NT2/D1 (cell line): ENCODE results near the gene SPATA13.

Experiments
- DNase-seq: peaks from one replicate; pipeline ENCODE4 v3.0.0-alpha.2; 2011; ENCODE audit warnings: low read depth, low spot score
- H3K27me3 ChIP-seq: 2 replicates; pipeline ENCODE4 v1.6.0; 2011; ENCODE audit warnings: mild to moderate bottlenecking; ENCODE audit not compliant: insufficient read length, insufficient read depth
- H3K36me3 ChIP-seq: 2 replicates; pipeline ENCODE4 v1.6.1; 2011; ENCODE audit warnings: mild to moderate bottlenecking, low read length, mixed read lengths; ENCODE audit not compliant: insufficient read depth, insufficient read length
- H3K4me1 ChIP-seq: 2 replicates; pipeline ENCODE4 v1.5.1; 2011; ENCODE audit not compliant: insufficient read depth, insufficient read length
- H3K4me3 ChIP-seq: 2 replicates; pipeline ENCODE4 v1.5.1; 2011; ENCODE audit warnings: low read depth; ENCODE audit not compliant: insufficient read length
- H3K9ac ChIP-seq: 2 replicates; pipeline ENCODE4 v1.6.0; 2011; ENCODE audit warnings: low read depth; ENCODE audit not compliant: insufficient read length
- H3K9me3 ChIP-seq: 2 replicates; pipeline ENCODE4 v1.5.1; 2011; ENCODE audit warnings: mild to moderate bottlenecking, low read length; ENCODE audit not compliant: insufficient read depth
- SUZ12 ChIP-seq: IDR thresholded peaks from 2 replicates; pipeline ENCODE4 v1.6.1; 2011; ENCODE audit not compliant: insufficient read length, insufficient read depth; ENCODE audit errors: extremely low read depth
- YY1 ChIP-seq: IDR thresholded peaks from 2 replicates; pipeline ENCODE4 v1.6.1; 2011; ENCODE audit not compliant: insufficient read length, insufficient read depth
- ZNF274 ChIP-seq: IDR thresholded peaks from 2 replicates; pipeline ENCODE4 v1.6.1; 2011; ENCODE audit warnings: mild to moderate bottlenecking, low read depth, low read length

The SPATA13 gene

GRCh38 chr13:24131749-24132148 lies 28.8 kb upstream of the SPATA13 start:
- H3K27me3 ChIP-seq = no peaks in the 10 kb centered on the region
- H3K9me3 ChIP-seq = peaks cover 16% of the 10 kb centered on the region
- H3K4me3 ChIP-seq = no peak overlapping the region
- H3K4me1 ChIP-seq = peaks cover 3% of the 10 kb centered on the region
- H3K9ac ChIP-seq = no peak overlapping the region
- H3K36me3 ChIP-seq = no peaks in the 10 kb centered on the region
- no peak for DNase-seq
- TF ChIP-seq YY1 = no peak
- no peak for TF ChIP-seq ZNF274

- peaks cover 16% of the 10 kb centered on the region for H3K9me3 ChIP-seq
- H3K9ac ChIP-seq = no peak overlapping the region
- H3K4me1 ChIP-seq = no peaks in the 10 kb centered on the region
- TF ChIP-seq YY1 = no peak
- H3K4me3 ChIP-seq = no peak overlapping the region
- H3K27me3 ChIP-seq = no peaks in the 10 kb centered on the region
- no peaks in the 10 kb centered on the region for H3K36me3 ChIP-seq
- DNase-seq = no peak
Observed at GRCh38 chr13:24133021-24133795, 27.3 kb upstream of the SPATA13 start.

- Histone ChIP-seq H3K9ac (no peak overlapping the region), H3K36me3 (no peaks in the 10 kb centered on the region), H3K27me3 (no peaks in the 10 kb centered on the region), H3K9me3 (peaks cover 16% of the 10 kb centered on the region), H3K4me1 (no peaks in the 10 kb centered on the region), H3K4me3 (no peak overlapping the region)
- TF ChIP-seq YY1 (no peak), ZNF274 (no peak), SUZ12 (no peak)
- no peak for DNase-seq
Observed at GRCh38 chr13:24134231-24134630, 26.3 kb upstream of the SPATA13 start.

- Histone ChIP-seq H3K9me3 (peaks cover 16% of the 10 kb centered on the region), H3K4me1 (no peaks in the 10 kb centered on the region), H3K27me3 (no peaks in the 10 kb centered on the region), H3K4me3 (no peak overlapping the region), H3K9ac (no peak overlapping the region), H3K36me3 (no peaks in the 10 kb centered on the region)
- DNase-seq = no peak
- TF ChIP-seq SUZ12 (no peak), ZNF274 (no peak), YY1 (no peak)
Observed at GRCh38 chr13:24134757-24135156, 25.8 kb upstream of the SPATA13 start.

- no peak for TF ChIP-seq SUZ12
- no peak for TF ChIP-seq ZNF274
- TF ChIP-seq YY1 = no peak
- DNase-seq = no peak
Observed at GRCh38 chr13:24135674-24136300, 24.7 kb upstream of the SPATA13 start.

GRCh38 chr13:24138911-24139310 lies 21.6 kb upstream of the SPATA13 start:
- no peaks in the 10 kb centered on the region for H3K4me1 ChIP-seq
- DNase-seq = no peak
- H3K4me3 ChIP-seq = no peak overlapping the region
- H3K36me3 ChIP-seq = no peaks in the 10 kb centered on the region
- TF ChIP-seq SUZ12 (no peak), ZNF274 (no peak), YY1 (no peak)
- H3K9ac ChIP-seq = no peak overlapping the region
- H3K27me3 ChIP-seq = no peaks in the 10 kb centered on the region
- no peaks in the 10 kb centered on the region for H3K9me3 ChIP-seq

More at GRCh38 chr13:24135674-24136300, 24.7 kb upstream of the SPATA13 start:
- Histone ChIP-seq H3K9me3 (peaks cover 16% of the 10 kb centered on the region), H3K9ac (no peak overlapping the region), H3K4me1 (no peaks in the 10 kb centered on the region), H3K27me3 (no peaks in the 10 kb centered on the region), H3K4me3 (no peak overlapping the region), H3K36me3 (no peaks in the 10 kb centered on the region)

GRCh38 chr13:24141333-24141910 lies 19.1 kb upstream of the SPATA13 start:
- Histone ChIP-seq H3K36me3 (no peaks in the 10 kb centered on the region), H3K9me3 (no peaks in the 10 kb centered on the region), H3K9ac (no peak overlapping the region), H3K4me3 (no peak overlapping the region), H3K4me1 (no peaks in the 10 kb centered on the region), H3K27me3 (no peaks in the 10 kb centered on the region)
- no peak for DNase-seq
- TF ChIP-seq ZNF274 (no peak), YY1 (no peak), SUZ12 (no peak)
